K562 (cell line): ENCODE measurements around the gene TANC1. TPM values are rescaled to one million over a fixed set of nuclear protein-coding genes. Genes with fewer than 3 reads are reported as not detected.

Source experiments
- ADNP ChIP-seq: fragments of 200-800 bp; sonication (Bioruptor generic); IDR thresholded peaks from 2 replicates; pipeline ENCODE4 v1.6.1; 2016; ENCODE audit warnings: missing genetic modification characterization, missing compliant biosample characterization
- NFE2L1 ChIP-seq: fragments of 450-650 bp; IDR thresholded peaks from 2 replicates; pipeline ENCODE4 v1.6.1; 2016; ENCODE audit warnings: missing genetic modification characterization, low read depth, mild to moderate bottlenecking, missing compliant biosample characterization, moderate library complexity, borderline replicate concordance
- RBBP5 ChIP-seq: fragments of 200-600 bp; sonication (generic); IDR thresholded peaks from 2 replicates; pipeline ENCODE4 v1.6.1; 2012; ENCODE audit warnings: borderline replicate concordance, mild to moderate bottlenecking, low read length, control low read depth, inconsistent platforms; ENCODE audit not compliant: insufficient read depth, poor library complexity, severe bottlenecking
- RBM22 ChIP-seq: fragments of 200-400 bp; formaldehyde crosslinking; IDR thresholded peaks from 2 replicates; pipeline ENCODE4 v1.6.1; 2018; ENCODE audit warnings: low read length, low read depth; ENCODE audit not compliant: poor library complexity, severe bottlenecking
- RFX5 ChIP-seq: IDR thresholded peaks from 2 replicates; pipeline ENCODE4 v1.6.1; 2011; ENCODE audit warnings: low read depth, mild to moderate bottlenecking, improper control_type of control experiment, low read length
- SIN3B ChIP-seq: fragments of 450-650 bp; IDR thresholded peaks from 2 replicates; pipeline ENCODE4 v1.6.1; 2017; ENCODE audit warnings: low read depth, mild to moderate bottlenecking, moderate library complexity
- SMAD1 ChIP-seq: fragments of 150-350 bp; IDR thresholded peaks from 2 replicates; pipeline ENCODE4 v1.6.1; 2014; ENCODE audit warnings: low read length, low read depth; ENCODE audit not compliant: partially characterized antibody
- SMAD3 ChIP-seq: fragments of 450-650 bp; formaldehyde crosslinking; conservative IDR thresholded peaks from 2 replicates; pipeline ENCODE4 v1.4.0; 2020; ENCODE audit warnings: mild to moderate bottlenecking
- SMAD4 ChIP-seq: fragments of 250-450 bp; sonication (Bioruptor Pico); conservative IDR thresholded peaks from 2 replicates; pipeline ENCODE4 v1.8.0; 2021; ENCODE audit warnings: inconsistent platforms, mild to moderate bottlenecking, moderate library complexity
- ZFP30 ChIP-seq: fragments of 250-450 bp; sonication (Bioruptor Pico); IDR thresholded peaks from 2 replicates; pipeline ENCODE4 v1.8.0; 2022; ENCODE audit warnings: moderate library complexity, mild to moderate bottlenecking, inconsistent platforms, borderline replicate concordance
- polyA plus RNA-seq, 8 experiments: library from polyadenylated mRNA; depleted of rRNA in 4 of 8; stranded (reverse) in 5 of 8; unstranded in 3 of 8; fragments of >200 nt; fragmentation: Nextera tagmentation in 2 of 8; fragmentation: Illumina TruSeq in 1 of 8; extraction: Ambion mirVana in 2 of 8; extraction: Trizol in 1 of 8; gene quantifications; 2 replicates each; pipeline versions ENCODE4 v1.2.1 to v1.2.3, GENCODE V29; 2011 to 2014; ENCODE audit warnings: inconsistent platforms in 1 of 8, missing spikeins in 1 of 8
- total RNA-seq, 7 experiments: library from RNA; depleted of rRNA in 6 of 7; stranded (reverse); fragments of >200 nt in 6 of 7; fragmentation: Illumina TruSeq in 2 of 7; extraction: Trizol in 2 of 7; gene quantifications; 2 replicates each; pipeline versions ENCODE4 v1.2.1 to v1.2.3, GENCODE V29; 2011 to 2021; ENCODE audit warnings: low replicate concordance in 1 of 7
- TF ChIP-seq, protein P1 (sequence below): fragments of 250-450 bp; sonication (Bioruptor Pico); IDR thresholded peaks from 2 replicates; pipeline ENCODE4 v1.4.0; 2020; ENCODE audit warnings: mild to moderate bottlenecking, moderate library complexity, borderline replicate concordance
- TF ChIP-seq, protein P2 (sequence below): fragments of 450-650 bp; formaldehyde crosslinking; IDR thresholded peaks from 2 replicates; pipeline ENCODE4 v1.4.0; 2020; ENCODE audit warnings: mild to moderate bottlenecking, mixed read lengths
- TF ChIP-seq, protein P3 (sequence below): sonication (generic); formaldehyde crosslinking; IDR thresholded peaks from 2 replicates; pipeline ENCODE4 v1.8.1; 2023; ENCODE audit warnings: mild to moderate bottlenecking, missing genetic modification reagents
- TF ChIP-seq, protein P4 (sequence below), 2 experiments: IDR thresholded peaks in 1 of 2; conservative IDR thresholded peaks in 1 of 2; 2 replicates each; pipeline ENCODE4 v1.6.1; 2016; ENCODE audit warnings: low read depth in 2 of 2, mild to moderate bottlenecking in 1 of 2, missing compliant biosample characterization in 1 of 2, missing genetic modification characterization in 1 of 2, moderate library complexity in 1 of 2

The TANC1 gene
- total and polyA plus RNA-seq, 9 of the 15 experiments (the other 6 are each of a cell fraction or from before 2014, with no cell fraction given) = under 0.01 to 0.20 (median 0.07) TPM; not detected in 1

DNA sequence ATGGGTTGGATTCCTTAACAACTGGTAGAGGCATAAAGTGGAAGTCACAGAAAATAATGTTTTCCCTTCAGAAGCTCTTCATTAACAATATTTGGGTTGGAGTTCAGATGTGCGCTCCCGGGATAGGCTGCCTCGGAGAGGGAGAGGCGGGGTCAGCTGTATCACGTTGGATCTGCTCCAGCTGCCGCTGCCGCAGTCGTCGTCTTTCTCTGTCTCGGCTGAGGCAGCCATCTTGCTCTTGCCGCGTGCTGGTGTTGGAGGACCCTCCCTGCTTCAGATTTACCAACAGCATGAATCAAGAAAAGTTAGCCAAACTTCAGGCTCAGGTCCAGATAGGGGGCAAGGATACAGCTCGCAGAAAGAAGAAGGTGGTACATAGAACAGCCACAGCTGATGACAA, 35.1 kb downstream of the TANC1 start (continued):
- TF ChIP-seq SMAD3 (CRISPR knock-in tag) (no peak), SMAD4 (CRISPR knock-in tag) (0 out of 2 replicates have a peak, but pooled peaks have one; percentile 35), RFX5 (no peak), SIN3B (no peak), NFE2L1 (tag) (no peak), ADNP (tag) (no peak), ZFP30 (CRISPR knock-in tag) (no peak), RBBP5 (no peak), SMAD1 (no peak), RBM22 (no peak)
- TF ChIP-seq, protein P1, sequence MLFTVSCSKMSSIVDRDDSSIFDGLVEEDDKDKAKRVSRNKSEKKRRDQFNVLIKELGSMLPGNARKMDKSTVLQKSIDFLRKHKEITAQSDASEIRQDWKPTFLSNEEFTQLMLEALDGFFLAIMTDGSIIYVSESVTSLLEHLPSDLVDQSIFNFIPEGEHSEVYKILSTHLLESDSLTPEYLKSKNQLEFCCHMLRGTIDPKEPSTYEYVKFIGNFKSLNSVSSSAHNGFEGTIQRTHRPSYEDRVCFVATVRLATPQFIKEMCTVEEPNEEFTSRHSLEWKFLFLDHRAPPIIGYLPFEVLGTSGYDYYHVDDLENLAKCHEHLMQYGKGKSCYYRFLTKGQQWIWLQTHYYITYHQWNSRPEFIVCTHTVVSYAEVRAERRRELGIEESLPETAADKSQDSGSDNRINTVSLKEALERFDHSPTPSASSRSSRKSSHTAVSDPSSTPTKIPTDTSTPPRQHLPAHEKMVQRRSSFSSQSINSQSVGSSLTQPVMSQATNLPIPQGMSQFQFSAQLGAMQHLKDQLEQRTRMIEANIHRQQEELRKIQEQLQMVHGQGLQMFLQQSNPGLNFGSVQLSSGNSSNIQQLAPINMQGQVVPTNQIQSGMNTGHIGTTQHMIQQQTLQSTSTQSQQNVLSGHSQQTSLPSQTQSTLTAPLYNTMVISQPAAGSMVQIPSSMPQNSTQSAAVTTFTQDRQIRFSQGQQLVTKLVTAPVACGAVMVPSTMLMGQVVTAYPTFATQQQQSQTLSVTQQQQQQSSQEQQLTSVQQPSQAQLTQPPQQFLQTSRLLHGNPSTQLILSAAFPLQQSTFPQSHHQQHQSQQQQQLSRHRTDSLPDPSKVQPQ (CRISPR knock-in tag) = no peak
- TF ChIP-seq, protein P2, sequence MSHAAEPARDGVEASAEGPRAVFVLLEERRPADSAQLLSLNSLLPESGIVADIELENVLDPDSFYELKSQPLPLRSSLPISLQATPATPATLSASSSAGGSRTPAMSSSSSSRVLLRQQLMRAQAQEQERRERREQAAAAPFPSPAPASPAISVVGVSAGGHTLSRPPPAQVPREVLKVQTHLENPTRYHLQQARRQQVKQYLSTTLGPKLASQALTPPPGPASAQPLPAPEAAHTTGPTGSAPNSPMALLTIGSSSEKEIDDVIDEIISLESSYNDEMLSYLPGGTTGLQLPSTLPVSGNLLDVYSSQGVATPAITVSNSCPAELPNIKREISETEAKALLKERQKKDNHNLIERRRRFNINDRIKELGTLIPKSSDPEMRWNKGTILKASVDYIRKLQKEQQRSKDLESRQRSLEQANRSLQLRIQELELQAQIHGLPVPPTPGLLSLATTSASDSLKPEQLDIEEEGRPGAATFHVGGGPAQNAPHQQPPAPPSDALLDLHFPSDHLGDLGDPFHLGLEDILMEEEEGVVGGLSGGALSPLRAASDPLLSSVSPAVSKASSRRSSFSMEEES = no peak
- TF ChIP-seq, protein P3, sequence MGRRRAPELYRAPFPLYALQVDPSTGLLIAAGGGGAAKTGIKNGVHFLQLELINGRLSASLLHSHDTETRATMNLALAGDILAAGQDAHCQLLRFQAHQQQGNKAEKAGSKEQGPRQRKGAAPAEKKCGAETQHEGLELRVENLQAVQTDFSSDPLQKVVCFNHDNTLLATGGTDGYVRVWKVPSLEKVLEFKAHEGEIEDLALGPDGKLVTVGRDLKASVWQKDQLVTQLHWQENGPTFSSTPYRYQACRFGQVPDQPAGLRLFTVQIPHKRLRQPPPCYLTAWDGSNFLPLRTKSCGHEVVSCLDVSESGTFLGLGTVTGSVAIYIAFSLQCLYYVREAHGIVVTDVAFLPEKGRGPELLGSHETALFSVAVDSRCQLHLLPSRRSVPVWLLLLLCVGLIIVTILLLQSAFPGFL = no peak
- TF ChIP-seq, protein P4, sequence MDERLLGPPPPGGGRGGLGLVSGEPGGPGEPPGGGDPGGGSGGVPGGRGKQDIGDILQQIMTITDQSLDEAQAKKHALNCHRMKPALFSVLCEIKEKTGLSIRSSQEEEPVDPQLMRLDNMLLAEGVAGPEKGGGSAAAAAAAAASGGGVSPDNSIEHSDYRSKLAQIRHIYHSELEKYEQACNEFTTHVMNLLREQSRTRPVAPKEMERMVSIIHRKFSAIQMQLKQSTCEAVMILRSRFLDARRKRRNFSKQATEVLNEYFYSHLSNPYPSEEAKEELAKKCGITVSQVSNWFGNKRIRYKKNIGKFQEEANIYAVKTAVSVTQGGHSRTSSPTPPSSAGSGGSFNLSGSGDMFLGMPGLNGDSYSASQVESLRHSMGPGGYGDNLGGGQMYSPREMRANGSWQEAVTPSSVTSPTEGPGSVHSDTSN (CRISPR knock-in tag; IDR thresholded peaks at IDR 0.05; ENCODE audit: low read depth) = no peak
- TF ChIP-seq, protein P4 (tag; conservative IDR thresholded peaks at IDR 0.05; ENCODE audit: low read depth) = 0 out of 2 replicates have a peak, but pooled peaks have one; percentile 7
